ENCODE measurements around the gene CAMSAP2. TPM values are rescaled to one million over a fixed set of nuclear protein-coding genes. Genes with fewer than 3 reads are reported as not detected.
A peak's percentile ranks its signal among the peaks of the same experiment; 100 is the strongest.
"Not testable (repeated sequence)": the region's sequence is repeated elsewhere in the genome, so short reads cannot be mapped to it uniquely, and the experiment has no call there.

The CAMSAP2 gene
- polyA plus RNA-seq, 10 donors, result 18.3 to 25.6 (median 21.7) TPM

DNA sequence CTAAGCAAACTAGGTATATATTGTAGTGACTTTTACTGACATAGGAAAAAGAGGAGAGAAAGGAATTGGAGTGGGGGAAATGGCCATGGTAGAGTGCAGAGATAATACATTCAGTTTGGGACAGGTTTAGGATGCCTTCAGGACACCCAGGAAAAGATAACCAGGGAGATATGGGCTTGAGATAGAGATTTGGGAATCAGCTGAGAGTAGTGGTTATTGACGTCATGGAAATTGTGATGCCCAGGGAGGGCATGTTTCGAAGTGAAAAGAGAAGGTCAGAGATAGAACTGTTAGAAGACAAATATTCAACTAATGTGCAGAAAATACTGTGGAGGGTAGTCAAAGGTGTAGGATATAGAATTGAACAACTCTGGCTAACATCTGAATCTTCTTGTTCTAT is 40.6 kb downstream of the CAMSAP2 start:
- no peak for DNase-seq

DNA sequence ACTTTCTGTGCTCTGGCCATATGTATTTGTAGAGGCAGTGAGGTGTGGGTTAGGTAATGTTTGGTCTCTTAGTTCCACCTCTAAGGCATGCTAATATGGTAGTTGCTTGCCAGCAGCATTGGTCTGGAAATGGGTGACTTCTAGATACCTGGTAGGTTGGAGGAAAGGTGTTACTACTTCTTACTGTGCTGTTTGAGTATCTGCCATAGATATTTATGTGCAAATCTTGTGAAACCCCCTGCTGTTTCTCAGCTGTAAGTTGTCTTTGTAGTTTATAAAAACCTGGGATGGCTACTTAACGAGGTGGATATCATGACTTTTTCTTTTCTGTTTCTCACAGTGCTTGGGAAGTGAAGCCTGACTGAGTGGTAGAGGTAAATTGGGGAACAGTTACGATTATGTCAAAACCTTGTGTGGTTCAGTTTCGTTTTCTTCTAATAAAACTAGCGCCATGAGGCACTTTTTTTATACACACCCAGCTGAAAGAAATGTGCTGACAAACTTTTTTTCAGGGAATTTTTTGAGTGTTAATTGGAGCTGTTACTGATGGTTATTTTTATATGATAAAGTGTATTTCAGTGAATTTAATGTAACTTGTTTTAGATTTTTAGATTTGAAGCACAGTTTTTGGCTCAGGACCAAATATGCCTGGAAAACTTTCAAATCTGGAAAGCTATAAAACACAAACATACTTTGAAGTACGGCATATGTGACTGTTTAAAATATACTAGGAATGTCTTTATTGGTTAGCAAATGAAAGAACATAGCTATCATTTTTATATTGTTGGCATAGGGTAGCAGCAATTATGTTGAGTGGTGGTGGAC is 42.1 kb downstream of the CAMSAP2 start:
- peak; percentile 26 to 49 (median 30) for DNase-seq

DNA sequence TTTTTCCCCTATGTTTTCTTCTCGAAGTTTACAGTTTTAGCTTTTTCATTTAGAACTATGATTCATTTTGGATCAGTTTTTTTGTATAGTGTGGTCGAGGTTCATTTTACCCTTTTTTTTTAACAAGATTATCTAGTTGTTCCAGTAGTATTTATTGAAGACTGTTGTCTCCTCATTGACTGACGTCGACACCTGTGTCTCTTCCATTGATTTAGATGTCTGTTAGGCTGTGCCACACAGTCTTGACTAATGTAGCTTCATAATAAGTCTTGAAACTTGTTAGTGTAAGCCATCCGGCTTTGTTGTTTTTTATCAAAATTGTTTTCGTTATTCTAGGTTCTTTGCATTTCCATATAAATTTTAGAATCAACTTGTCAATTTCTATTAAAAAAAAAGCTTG is 45.2 kb downstream of the CAMSAP2 start:
- DNase-seq, result no peak

DNA sequence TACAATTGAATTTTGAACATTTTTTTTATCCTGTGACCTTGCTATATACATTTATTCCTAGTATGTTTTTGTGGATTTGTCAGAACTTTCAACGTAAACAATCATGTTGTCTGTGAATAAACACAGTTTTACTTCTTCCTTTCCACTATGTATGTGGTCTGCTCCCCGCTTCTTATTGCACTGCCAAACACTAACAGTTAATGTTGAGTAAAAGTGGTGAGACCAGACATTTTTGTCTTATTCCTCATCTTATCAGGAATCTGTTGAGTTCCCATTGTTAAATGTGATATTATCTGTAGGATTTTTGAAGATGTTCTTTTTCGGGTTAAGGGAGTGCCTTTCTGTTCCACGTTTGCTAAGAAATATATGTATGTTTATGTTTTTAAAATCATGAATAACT is 45.9 kb downstream of the CAMSAP2 start:
- DNase-seq, result no peak

DNA sequence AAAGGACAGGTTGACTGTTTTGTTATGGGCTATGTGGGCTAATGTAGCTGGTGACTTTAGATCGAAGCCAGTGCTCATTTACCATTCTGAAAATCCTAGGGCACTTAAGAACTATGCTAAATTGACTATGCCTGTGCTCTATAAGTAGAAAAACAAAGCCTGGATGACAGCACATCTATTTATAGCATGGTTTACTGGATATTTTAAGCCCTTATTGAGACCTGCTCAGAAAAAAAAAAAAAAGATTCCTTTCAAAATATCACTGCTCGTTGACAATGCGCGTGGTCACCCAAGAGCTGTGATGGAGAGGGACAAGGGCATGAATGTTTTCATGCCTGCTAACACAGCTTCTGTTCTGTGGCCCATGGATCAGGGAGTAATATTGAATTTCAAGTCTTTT is 48.1 kb downstream of the CAMSAP2 start:
- no peak for DNase-seq

DNA sequence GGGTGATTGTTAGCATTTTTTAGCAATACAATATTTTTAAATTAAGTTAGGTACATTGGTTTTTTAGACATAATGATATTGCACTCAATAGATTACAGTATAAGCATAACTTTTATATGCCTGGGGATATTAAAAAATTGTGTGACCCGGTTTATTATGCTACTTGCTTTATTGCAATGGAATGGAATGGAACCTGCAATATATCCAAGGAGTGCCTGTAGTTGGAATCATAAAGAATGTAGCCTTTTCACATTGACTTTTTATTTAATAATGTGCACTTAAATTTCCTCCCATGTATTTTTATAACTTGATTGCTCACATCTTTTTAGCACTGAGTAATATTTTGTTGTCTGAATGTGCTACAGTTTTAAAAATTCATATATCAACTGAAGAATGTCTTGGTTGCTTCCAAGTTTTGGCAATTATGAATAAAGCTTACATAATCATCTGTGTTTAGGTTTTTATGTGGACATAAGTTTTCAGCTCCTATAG is 49.2 kb downstream of the CAMSAP2 start:
- DNase-seq, result no peak

DNA sequence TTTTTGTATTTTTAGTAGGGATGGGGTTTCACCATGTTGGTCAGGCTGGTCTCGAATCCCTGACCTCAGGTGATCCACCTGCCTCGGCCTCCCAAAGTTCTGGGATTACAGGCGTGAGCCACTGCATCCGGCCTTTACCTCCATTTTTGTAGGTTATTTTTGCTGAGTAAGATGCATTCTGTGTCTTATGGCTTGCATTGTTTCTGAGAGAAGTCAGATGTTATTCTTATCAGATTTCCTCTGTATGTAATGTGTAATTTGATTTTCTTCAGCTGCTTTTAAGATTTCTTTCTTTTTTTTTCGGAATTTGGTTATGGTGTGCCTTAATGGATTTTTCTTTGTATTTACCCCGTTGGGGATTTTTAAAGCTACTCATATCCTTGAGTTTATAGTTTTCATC is 52.3 kb downstream of the CAMSAP2 start:
- not testable (repeated sequence) for DNase-seq

DNA sequence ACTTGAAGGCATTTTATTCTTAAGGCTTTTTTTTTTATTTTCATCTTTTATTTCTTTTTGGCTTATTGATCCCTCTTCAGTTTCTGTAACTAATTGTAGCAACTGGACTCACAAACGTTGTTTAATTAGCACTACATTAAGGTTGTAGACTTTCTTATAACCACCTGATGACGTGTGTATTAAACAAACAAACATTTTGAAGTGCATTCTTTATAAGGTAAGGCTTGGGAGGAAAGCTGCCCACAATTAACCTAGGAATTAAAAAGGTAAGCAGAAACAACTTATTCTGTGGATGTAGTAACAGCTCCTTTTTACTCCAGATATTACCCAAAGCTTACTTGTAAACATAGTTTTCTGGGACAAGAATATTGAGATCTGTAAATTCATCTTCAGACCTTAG is 55.0 kb downstream of the CAMSAP2 start:
- no peak for DNase-seq

DNA sequence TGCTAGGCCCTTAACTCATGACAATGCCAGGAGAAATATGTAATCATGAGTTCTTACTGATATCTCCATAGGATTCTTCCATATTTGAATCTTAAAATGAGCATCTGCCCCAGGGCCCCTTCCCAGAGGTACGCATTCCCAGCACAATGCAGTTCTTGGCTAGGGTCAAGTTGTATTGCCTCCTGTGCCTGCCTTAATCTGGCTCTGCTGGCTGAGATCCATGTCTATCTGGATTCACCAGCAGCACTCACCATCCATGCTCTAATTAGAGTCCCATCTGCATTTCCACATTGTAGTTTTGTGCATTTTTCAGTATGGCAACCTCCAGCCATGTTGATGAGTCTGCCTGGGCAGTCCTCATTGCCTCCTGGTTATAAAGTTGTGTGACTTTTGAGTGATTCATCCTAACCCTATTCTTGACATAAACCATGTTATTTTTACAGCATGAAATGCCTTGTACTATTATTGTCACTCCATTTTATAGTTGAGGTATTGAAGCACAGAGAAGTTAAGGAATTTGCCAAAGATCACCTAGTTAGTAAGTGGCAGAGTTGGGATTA is 55.9 kb downstream of the CAMSAP2 start:
- no peak for DNase-seq

DNA sequence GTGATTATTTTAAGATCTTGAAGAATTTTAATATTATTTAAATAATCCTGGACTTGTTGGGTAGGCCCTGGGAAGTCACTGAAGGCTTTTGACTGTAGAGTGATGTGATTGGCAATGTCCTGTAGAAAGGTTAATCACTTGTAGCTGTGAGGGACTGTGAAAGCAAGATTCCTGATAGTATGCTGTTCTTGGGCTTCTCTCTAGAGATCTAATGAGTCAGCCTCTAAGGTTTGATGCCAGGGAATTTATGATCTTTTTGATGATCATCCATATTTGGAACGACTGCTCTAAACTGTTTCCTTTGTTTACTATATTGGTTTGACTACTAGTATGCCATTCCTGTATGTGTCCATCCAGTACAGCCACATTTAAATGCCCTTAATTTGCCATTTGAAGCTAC is 56.5 kb downstream of the CAMSAP2 start:
- DNase-seq, result peak in 1 of 3 donors; percentile 15

DNA sequence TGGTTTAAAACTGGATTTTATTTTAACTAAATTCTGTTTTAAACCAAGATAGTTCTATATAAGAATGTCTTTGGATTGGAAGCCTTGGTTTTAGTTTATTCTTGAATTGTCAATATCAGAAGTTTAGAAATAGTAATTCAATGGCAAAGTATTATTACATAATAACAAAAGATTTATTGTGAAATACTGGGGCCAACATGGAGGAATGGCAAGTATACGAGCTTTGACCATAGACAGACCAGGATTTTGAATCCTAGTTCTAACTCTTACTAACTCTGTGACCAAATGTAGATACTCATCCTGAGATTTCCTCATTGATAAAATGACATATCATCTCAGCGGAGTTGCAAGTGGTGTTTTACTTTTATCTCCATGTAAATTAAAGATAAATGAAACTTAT is 63.3 kb downstream of the CAMSAP2 start:
- no peak for DNase-seq

DNA sequence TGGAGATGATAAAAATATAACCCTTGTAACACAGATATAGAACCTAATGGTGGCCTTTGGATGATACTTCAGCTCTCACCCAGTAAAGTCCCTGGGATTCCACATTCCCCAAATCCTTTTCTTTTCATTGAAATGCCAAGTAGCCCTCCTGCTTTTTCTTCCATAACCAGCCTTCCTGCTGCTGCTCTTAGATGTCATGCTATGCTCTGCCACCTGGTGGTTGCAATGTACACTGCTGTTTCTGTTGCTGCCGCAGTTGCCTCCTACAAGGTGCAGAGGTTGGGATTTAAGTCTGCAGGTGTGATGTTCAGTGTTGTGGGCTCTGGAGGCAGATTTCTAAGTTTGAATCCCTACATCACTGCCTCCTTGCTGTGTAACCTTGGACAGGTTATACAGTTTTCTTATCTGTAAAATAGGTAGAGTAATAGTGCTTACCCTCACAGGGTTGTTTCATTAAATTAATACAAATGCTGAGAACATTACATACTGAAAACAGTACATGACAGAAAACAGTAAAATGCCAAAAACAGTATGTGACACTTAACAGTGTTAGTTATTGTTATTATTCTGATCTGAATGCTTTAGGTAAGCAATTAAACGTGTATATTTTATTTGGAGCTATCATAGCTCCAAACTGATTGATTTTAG is 64.3 kb downstream of the CAMSAP2 start:
- DNase-seq, result peak; percentile 64 to 85 (median 77)

DNA sequence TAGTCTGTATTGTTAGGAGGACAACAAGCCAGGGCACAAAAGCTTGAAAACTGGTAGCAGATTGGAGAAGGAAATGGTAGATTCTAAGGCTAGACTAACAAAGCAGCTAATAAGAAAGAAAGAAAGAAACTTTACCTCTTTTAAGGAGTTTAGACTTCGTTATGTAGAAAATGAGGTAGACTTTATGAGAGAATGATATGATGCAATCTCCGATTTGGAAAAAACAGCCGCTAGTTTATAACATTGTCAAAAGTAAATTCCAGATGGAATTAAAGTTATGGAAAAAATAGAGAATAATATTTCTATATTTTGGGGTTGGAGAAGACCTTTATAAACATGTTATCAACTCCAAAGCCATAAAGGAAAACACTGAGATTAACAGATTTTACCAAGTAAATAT is 67.0 kb downstream of the CAMSAP2 start:
- no peak for DNase-seq

DNA sequence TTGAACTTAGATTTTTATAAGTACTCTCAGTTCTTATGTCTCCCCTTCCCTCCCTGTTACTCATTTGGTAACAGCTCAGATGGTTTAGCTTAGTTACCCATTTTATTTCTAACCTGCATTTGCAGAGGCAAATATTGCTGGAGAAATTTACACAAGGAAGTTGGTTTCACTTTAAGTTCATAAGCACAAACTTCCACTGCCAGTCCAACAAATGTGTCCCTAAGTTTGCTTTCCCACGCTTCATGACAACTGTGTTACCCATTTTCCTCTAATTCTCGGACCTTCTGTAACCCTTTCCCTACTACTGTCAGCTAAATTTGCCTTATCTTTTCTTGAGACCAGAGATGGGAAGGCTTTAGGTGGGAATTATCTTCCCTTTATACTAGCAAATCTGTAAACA is 70.2 kb downstream of the CAMSAP2 start:
- DNase-seq, result no peak

DNA sequence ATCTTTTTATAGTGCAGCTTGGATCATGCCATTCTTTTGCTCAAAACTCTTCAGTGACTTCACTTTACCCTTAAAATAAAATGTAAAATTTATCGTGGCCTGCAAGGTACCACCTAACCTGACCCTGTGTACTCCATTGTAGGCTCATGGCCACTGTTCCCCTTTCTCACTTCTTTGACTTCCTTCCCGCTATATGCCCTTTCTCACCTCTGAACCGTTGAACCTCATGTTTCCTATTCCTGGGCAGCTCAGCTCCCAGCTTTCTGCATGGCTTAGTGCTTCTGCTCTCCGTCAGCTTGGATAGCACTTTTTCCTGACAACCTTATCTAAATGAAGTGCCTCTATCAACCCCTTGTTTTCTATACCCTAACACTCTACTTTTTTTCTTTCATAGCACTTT is 73.0 kb downstream of the CAMSAP2 start:
- DNase-seq, result no peak

DNA sequence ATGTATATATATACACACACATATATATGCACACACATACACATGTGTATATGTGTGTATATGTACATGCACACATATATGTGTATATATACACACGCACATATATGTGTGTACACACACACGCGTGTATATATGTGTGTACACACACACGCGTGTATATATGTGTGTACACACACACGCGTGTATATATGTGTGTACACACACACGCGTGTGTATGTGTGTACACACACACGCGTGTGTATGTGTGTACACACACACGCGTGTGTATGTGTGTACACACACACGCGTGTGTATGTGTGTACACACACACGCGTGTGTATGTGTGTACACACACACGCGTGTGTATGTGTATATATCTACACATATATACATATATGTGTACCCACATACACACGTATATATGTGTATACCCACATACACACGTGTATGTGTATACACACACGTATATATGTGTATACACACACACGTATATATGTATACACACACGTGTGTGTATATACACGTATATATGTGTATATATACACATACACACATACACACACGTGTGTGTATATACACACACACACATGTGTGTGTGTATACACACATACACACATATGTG is 78.0 kb downstream of the CAMSAP2 start:
- not testable (repeated sequence) for DNase-seq

DNA sequence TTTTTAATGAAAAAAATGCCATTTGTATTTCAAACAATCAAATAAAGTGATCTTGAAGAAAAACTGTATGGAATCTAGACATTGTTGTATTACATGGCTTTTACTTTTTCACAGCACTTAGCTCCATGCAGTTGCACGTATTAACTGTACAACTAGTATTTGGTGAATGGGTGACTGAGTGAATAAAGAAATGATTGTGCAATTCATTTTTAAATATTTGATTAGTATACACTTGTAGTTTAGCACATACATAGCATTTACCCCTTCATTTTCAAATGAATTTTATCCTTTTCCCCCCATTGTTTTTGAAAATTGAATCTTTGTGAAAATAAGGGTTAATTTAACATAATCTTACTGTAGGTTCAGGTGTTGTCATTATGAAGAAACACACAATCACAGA is 79.6 kb downstream of the CAMSAP2 start:
- no peak for DNase-seq

DNA sequence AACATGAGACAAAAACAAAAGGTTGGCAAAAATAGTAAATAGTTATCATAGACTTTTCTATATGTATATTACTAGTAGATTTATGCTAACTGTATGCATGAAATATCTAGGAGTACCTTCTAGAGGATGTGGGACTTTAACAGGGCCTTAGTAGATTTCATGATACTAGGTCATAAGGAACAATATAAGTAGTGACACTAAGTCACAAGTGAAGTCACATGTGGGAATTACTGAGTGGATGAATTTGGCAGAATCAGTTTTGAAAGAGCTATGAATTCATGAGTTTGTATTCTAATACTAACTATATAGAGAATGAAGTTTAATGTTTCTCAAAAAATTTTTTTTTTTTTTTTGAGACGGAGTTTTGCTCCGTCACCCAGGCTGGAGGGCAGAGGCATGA is 81.0 kb downstream of the CAMSAP2 start:
- no peak for DNase-seq

DNA sequence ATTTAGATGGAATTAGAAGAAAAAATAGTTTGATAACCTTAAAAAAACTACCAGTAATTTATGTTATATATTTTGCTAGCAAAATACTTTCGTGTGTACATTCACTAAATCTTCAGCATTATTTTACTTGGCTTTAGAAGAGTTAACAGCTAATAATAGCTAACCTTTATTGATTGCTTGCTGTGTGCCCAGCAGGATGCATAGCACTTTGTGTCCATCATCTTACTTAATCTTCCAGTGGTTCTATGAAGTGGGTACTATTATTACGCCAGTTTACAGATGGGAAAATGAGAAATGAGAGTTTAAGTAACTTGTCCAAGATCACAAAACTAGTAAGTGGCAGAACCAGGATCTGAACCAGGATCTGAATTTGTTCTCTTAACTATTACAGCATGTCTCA is 92.4 kb downstream of the CAMSAP2 start:
- DNase-seq, result no peak

DNA sequence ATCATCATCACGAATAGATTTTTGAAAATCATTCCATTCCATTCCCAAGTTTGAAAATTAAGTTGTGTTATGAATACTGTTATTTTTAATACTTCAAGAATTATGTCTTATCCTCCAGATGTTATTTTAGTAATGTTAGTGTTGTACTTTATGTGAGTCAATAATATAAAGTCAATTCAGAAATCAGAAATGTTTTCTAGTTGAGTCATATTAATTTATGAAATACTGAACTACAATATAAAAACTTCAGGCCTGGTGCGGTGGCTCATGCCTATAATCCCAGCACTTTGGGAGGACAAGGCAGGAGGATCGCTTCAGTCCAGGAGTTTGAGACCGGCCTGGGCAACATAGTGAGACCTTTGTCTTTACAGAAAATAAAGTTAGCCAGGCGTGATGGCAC is 95.7 kb downstream of the CAMSAP2 start:
- DNase-seq, result no peak

DNA sequence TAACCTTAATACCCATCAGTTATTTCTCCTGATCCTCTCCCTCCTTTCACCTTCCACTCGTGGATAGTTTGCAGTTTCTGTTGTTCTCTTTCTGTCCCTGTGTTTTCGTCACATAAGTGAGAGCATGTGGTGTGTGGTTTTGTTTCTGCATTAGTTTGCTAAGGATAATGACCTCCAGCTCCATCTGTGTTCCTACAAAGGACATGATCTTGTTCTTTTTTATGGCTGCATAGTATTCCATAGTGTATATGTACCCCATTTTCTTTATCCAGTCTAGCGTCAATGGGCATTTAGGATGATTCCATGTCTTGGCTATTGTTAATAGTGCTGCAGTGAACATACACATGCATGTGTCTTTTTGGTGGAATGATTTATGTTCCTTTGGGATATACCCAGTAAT is 97.5 kb downstream of the CAMSAP2 start:
- DNase-seq, result no peak

DNA sequence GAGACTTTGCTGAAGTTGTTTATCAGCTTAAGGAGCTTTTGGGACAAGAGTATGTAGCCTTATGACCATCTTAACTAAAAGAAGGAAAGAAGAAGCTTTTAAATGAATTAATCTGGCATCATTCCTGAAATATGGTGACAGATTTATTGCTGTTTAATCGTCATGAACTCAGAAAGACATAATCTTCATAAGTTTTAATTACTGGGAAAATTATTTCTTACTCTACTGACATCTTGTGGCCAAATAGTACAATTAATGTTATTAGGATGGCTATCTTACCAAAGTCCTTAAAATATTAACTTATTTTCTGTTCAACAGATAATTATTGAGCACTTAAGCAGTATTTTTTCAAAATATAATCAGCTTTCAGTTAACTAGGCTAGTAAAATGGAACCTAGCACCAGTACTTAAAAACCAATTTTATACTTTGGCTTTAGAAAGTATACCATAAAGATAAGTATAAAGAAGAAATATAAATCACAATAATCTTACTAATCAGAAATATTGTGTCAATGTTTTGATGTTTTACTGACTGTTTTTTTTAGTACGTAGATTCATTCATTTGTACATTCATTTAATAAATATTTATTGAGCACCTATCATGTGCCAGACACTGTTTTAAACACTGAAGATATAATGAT is 99.4 kb downstream of the CAMSAP2 start:
- DNase-seq, result peak in 2 of 3 donors; percentile 9 to 16

Measured in muscle of back (tissue), 11 donors.